LHCN-M2 (cell line): ENCODE measurements around the gene PPP1R14D. TPM values are rescaled to one million over a fixed set of nuclear protein-coding genes. Genes with fewer than 3 reads are reported as not detected.

Experiments used
- total RNA-seq: library from RNA; depleted of rRNA; stranded (reverse); fragments of >200 nt; gene quantifications from 2 replicates; pipeline ENCODE4 v1.2.3, GENCODE V29; 2014; rRNA removed

Gene PPP1R14D
- total RNA-seq, 1 experiment from 2014 or later: not detected

Other genes starting within 250 kb of the PPP1R14D start
- gene KNL1, start 234.5 kb downstream of the PPP1R14D start, total RNA-seq: 63.7 and 65.0 TPM in 2 replicates
- gene RAD51, start 133.5 kb downstream of the PPP1R14D start, total RNA-seq: 14.0 and 16.2 TPM in 2 replicates
- gene RMDN3, start 73.5 kb downstream of the PPP1R14D start, total RNA-seq: 16.1 and 16.7 TPM in 2 replicates
- 4.2 and 4.7 TPM in 2 replicates for gene GCHFR, start 64.6 kb downstream of the PPP1R14D start, total RNA-seq
- not detected in 2 replicates for gene C15orf62, start 58.7 kb downstream of the PPP1R14D start, total RNA-seq
- 30.1 and 46.4 TPM in 2 replicates for gene ZFYVE19, start 21.6 kb downstream of the PPP1R14D start, total RNA-seq
- 37.0 and 44.4 TPM in 2 replicates for gene DNAJC17, start 21.2 kb downstream of the PPP1R14D start, total RNA-seq
- not detected in 2 replicates for gene SPINT1, start 15.3 kb upstream of the PPP1R14D start, total RNA-seq
- gene RHOV, start 45.5 kb upstream of the PPP1R14D start, total RNA-seq: not detected in 2 replicates
- gene VPS18, start 65.7 kb upstream of the PPP1R14D start, total RNA-seq: 45.1 and 52.1 TPM in 2 replicates
- gene DLL4, start 100.6 kb upstream of the PPP1R14D start, total RNA-seq: 0.13 and 0.17 TPM in 2 replicates
- gene CHAC1, start 124.8 kb upstream of the PPP1R14D start, total RNA-seq: 1.5 and 1.8 TPM in 2 replicates